AG08395 (cell line): ENCODE measurements around the gene DCC.

Source experiments
- DNase-seq: peaks from one replicate; pipeline ENCODE4 v3.0.0; 2012; ENCODE audit warnings: mixed read lengths, low spot score

DCC gene

GRCh38 chr18:53093636-53094035 is 753.6 kb downstream of the DCC start:
- DNase-seq: no peak

- no peak for DNase-seq
Observed at GRCh38 chr18:53101536-53102105, 761.6 kb downstream of the DCC start.

- DNase-seq: no peak
Observed at GRCh38 chr18:53114441-53114840, 774.4 kb downstream of the DCC start.

GRCh38 chr18:53115876-53116585 is 776.0 kb downstream of the DCC start:
- DNase-seq: no peak

- no peak for DNase-seq
Observed at GRCh38 chr18:53117851-53118250, 777.9 kb downstream of the DCC start.

DNA sequence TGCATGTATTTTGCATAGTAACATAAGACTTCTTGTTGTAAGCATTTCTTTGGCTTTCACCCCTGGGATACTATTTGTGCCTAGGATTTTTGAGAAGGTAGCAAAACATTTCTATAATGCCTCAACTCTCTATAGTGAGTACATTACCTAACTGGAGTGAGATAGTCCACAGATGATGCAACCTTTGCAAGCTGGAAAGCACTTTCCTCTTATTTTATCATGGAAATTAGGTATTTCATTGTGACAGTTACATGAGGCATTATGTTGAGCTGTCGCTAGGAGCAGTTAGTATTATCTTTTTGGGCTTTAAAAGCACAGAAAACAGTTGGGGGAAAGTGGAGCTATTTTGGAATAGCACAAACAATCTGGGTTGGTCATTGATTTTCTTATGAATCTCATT is 786.2 kb downstream of the DCC start:
- DNase-seq: no peak

GRCh38 chr18:53131001-53131400 is 791.0 kb downstream of the DCC start:
- DNase-seq: no peak

DNA sequence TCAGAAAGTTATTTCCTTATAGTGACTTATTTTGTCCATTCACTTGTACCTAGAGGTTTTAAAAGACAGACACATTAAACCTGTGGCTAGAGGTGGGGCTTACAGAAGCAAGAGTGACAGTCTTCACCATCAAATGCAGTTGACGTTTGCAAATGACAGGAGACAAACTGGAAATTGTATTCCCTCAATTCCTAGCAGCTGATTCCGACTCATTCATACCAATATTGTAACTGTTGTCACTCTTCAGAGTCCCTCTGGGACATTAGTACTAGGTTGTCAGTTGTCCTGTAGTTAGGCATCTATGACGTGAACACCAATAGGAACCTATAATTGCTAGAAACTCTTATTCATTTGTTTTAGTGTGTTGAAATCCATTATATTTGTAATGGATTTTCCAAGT is 794.7 kb downstream of the DCC start:
- no peak for DNase-seq

GRCh38 chr18:53135654-53136053 is 795.7 kb downstream of the DCC start:
- no peak for DNase-seq

DNA sequence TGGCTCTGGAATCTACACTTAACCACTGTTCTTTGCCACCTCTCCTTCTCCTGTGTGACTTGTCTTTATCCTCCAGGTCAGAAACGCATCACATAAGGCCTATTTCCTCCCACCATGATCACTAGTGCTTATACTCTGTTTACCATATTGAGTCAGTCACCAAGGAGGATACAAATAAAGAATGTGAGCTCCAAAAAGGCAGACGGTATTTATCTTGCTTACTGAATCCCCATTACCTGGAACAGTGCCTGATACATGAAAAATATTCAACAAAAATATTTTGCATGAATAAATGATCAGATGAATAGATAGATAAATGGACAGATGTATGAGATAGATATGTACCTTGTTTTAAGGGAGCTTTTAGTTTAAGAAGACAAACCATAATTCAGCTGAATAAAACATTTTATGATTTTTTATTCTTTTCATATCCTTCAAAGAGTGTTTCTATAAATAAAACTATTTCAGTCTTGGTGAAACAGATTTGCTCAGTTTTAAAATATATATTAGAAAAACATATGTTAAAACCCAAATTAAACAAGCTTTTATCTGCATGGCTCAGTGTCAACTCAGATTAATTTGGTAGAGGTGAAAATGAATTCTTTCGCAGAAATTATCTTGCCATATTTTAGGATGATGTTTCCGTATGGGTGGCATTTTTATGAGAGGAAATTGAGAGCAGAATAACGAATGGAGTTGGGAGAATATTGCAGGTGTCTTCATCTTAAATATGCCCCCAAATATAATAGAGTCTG is 799.9 kb downstream of the DCC start:
- no peak for DNase-seq

DNA sequence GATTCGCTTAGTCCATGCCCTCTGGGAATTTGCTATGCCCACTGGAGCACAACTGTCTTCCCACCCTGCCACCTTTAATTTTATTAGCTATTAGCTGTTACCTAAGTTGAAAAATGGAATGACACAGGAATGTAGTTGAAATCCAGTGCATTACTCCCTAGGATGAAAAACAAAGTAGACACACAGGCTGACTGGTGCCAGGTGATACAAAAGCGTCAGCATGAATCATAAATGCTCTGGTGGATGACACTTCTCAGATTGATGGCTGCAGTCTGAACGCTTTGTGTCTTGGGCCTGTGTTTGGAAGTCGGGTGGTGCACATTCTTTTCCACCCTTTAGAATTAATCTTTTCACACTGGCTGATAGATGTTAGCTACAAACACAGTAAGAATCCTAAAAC is 802.0 kb downstream of the DCC start:
- no peak for DNase-seq

DNA sequence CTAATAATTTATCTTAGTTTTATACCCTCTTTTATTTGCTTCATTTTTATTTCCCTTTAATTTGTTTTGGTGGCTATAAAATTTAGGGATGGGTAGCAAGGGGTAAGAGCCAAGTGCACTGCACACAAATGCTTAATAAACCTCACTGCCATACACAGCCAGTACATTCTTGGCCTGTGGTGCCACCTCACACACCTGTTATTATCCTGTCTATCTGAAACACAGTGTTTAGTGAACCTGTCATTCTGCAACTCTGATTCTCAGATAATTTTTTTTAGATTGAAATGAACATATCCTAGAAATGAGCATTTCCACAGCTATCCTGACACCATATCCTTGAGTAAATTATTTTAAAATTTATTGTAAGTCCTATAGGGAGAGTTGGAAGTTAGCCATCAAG is 807.5 kb downstream of the DCC start:
- DNase-seq: no peak

DNA sequence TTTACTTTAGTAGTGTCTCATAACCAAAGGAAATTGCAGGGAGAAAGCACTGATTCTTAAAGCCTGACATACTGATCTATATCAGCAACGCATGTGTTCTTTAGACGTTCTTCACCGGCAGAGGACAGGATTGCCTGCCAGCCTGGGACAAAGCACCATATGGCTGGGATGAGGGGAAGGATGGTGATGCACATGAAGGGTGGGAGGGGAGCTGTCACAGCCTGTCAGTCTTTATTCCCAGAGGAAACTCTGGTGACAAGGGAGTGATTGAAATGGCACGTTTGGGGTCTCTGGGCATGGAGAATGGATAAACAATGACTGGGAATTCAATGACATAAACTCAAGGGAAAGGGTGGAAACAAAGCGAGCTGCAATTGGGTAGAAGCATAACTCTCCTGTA is 808.1 kb downstream of the DCC start:
- no peak for DNase-seq

- DNase-seq: no peak
Observed at GRCh38 chr18:53152476-53152875, 812.5 kb downstream of the DCC start.

GRCh38 chr18:53153281-53153680 is 813.3 kb downstream of the DCC start:
- no peak for DNase-seq

GRCh38 chr18:53153800-53154199 is 813.8 kb downstream of the DCC start:
- no peak for DNase-seq

DNA sequence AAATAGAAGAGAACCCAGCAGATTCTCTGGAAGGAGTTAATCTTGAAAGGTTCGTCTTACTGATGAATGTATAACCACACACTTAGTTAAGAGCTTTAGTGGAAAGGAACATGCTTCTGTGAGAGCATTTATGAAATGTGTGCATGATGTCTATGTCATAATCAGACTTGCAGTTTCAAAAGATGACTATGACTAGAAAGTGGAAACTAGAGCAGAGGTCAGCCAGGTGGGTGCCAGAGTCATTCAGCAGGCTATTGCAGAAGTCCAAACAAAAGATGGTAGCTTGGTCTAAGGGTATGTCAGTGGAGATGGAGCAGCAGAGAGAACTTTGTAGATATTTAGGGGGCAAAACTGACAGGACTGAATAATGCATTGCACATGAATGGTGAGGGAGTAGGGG is 825.8 kb downstream of the DCC start:
- DNase-seq: no peak

GRCh38 chr18:53169346-53169745 is 829.3 kb downstream of the DCC start:
- no peak for DNase-seq

DNA sequence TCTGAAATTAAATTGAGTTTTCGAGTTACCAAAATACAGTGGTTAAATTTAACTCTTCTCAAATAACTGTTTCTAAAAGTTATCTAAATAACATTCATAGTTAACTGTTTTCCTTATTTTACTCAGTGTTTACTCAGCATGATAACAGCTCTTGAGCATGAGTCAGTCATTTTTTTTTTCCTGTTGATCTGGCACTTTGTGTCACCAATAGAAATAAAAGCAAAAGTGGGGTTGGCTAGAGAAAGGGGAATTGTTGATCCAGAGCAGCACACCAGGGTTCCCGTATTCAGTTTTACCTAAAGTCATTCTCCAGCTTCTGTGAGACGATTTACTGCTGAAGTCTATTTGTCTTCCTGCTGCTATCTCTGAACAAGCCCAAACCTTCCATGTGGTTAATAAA is 851.6 kb downstream of the DCC start:
- no peak for DNase-seq

GRCh38 chr18:53193870-53194269 is 853.9 kb downstream of the DCC start:
- DNase-seq: no peak

- no peak for DNase-seq
Observed at GRCh38 chr18:53219853-53220252, 879.9 kb downstream of the DCC start.

DNA sequence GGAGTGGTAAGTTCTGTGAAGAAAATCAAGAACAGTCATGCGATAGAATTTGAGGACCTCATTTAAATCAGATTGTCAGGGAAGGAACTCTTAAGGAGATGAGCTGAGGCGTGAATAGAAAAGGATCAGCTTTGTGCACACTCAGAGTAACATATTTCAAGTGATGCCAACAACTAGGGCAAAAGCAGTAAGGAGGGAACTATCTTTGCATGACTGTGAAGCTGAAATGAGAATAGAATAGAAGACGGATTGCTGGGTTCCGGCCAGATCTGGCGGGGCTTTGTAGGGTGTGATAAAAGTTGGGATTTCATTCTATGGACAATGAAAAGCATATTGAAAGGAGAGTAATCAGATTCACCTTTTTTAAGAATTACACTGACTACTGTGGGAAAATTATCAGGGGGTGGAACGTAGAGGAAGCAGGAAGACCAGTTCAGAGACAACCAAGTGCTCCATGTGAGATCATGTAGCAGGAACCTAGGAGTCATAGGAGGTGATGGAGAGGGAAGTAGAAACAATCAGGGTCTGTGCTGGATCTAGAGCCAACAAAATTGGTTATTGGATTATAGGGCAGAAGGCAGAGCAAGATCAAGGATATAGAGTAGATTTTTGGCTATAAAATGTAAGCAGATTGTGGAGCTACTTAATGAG is 884.3 kb downstream of the DCC start:
- DNase-seq: no peak
